HG03280 (cell line): ENCODE data around the gene CELF1.
"Not testable (repeated sequence)": the region's sequence is repeated elsewhere in the genome, so short reads cannot be mapped to it uniquely, and the experiment has no call there.

Experiments
- ATAC-seq: cut with Tn5 transposase; IDR thresholded peaks from one replicate; pipeline ENCODE4 v1.9.1; 2021; ENCODE audit warnings: mild to moderate bottlenecking, moderate library complexity; ENCODE audit not compliant: unreplicated experiment

Gene CELF1

DNA sequence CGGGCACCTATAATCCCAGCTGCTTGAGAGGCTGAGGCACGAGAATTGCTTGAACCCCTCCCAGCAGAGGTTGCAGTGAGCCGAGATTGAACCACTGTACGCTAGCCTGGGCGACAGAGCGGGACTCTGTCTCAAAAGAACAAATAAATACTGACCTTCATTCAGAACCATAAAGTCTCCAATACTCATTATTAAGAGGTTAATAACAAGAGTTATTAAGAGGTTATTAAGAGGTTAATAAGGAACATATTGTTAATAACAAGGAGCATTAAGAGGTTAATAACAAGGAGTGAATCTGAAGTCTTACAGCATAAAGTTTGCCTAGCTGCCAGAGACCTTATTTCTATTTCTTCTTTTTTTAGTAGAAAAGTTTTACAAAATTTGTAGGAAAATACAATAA lies 7.6 kb downstream of the CELF1 start:
- no peak for ATAC-seq

DNA sequence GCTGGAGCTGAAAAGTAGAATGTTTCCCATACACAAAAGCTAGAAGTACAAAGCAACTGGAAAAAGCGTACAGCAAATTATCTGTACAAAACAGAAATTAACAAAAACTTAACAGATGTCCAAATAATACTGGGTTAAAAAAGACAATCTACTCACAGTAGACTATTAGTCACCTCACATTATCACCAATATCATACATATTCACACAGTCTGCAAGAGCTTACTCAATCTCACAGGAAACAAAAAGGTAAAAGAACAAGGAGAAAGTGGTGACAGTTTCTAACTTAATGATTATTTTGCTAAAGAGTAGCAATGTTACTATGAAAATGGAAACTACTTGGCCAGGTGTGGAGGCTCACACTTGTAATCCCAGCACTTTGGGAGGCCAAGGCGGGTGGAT lies 11.9 kb downstream of the CELF1 start:
- ATAC-seq, result no peak

DNA sequence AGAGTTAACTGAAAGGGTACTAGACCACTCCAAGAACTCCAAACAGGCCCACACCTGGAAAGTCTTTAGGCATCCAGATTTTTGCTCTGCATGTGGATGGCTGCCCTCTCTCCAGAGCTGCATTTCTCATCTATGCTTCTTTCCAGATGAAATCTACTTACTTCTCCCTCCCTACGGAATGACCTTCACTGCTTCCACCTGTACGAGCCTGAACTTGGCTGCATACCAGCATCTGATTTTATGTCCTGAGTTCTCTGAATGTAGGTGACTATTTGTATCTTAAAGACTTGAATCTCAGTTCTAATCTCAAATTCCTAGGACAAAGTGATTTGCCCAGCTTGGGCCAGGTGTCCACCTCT lies 13.3 kb downstream of the CELF1 start:
- ATAC-seq, result no peak

DNA sequence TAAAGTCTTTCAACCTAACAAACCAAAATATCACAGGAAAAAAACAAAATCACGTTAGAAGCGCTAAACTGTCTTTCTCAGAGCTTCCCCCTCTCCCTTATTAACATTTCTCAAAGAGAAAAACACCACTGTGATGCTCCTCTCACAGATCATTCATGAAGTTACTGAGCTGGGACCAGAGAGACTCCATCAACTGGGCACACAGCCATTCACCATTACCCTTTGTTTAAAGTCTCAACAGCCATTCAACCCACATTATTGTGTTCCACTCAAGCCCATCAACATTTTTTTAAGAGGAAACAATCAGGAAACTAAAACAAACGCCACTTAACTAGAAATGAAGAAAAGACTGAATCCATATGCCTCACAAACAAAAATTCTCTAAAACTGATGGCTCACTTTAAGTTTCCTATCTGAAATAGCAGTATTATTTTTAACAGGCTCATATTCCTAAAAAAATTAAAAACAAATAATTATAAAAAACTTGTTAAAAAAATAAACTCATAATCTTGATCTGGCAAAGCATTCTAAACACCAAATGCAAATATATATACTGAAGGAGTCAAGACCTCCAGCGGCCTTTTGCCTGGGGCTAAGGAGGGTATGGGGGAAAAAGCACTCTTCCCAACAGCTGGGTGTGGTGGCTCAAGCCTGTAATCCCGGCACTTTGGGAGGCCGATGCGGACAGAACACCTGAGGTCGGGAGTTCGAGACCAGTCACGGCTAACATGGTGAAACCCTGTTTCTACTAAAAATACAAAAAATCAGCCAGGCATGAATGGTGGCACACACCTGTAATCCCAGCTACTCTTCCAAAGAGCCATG lies 14.0 kb downstream of the CELF1 start:
- ATAC-seq, result no peak

DNA sequence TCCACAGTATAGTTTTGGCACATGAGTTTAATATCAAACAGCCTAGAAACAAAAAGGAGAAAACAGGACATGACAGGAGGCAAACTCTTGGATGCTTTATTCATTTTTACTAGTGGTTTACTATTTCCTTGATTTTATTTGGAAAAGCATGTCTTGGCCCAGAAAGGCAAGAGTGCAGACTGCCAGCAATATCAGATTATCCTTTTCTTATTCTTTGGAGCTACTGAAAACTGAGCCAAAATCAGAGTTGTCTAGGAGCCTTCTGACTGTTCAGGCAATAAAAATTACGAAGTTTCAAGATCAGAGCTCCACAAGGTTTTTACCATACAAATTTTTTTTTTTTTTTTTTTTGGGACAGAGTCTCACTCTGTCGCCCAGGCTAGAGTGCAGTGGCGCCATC lies 16.0 kb downstream of the CELF1 start:
- no peak for ATAC-seq

DNA sequence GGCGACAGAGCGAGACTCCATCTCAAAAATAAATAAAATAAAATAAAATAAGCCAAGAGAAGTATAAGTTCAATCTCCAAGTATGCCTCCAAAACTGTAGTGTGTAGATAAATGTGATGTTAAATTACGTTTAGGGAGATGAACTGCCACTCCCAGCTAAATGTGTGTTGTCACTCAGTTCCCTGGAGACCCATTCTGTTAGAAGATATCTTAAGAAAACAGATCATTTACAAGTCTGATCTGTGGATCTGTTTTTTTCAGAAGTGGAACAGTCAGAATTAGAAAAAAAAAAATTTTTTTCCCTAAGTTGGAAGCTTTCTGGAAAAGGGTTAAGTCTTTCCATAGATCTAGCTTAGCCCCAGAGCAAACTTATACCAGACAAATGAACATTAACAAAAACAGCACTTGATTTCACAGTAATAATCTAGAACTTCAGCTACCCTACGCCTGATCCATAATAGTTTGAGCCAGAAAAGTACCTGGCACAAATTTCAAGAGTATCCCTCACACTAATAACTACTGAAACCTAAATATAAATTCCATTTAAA lies 18.2 kb downstream of the CELF1 start:
- no peak for ATAC-seq

DNA sequence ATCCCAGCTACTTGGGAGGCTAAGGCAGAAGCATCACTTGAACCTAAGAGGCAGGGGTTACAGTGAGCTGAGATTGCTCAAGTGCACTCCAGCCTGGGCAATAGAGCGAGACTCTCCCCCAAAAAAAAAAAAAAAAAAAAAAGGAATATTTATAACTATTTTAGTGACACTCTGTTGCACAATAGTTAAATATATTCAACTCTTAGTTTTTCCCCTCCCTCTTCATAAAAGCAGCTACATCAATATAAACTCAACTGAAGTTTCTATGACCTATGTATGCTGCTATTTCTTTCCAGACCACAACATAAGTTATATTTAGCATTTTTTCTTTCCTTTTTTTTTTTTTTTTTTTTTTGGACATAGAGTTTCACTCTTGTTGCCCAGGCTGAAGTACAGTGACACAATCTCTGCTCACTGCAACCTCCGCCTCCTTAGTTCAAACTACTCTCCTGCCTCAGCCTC lies 19.2 kb downstream of the CELF1 start:
- no peak for ATAC-seq

DNA sequence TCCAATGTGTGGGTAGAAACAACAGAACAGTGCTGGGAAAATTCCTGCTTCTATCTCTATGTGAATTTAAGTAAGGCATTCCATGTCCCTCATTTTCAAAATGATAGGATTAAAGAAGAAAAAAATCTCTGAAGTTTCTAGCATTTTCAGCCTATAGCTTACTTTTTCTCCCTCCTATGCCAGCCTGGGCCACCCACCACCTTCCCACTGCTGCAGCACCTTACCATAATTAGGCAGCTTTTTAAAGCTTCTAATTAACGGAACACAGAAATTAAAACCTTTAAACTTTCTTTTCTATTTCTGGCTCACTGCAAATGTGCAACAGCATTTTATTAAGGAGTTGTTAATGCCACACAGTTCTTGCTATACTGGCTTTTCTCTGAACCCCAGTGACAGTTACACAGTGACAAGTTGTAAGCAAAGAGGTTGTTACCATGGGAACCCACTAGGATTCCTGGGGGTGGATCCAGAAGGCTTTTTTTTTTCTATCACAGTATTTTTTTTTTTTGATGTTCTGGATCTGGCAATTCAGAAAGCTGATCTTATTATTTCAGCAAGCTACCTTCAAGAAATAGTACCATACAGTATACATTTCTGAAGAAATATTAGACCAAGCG lies 20.2 kb downstream of the CELF1 start:
- ATAC-seq, result no peak

DNA sequence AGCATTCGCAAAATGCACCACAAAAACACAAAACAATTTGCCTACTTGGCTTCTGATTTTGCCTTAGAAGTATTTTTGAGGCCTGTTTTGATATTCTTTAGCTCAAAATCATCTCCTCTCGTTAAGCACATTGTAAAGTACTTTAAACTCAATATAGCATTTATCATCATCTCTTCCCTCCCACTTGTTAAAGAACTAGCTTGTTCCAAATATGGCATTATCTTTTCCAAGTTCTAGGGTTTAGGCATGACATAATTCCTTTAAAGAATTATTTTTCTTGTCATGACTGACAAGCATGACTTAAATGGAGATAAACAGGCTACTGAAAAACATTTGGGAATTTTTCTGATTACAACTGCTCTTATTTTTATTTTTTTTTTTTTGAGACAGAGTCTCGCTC lies 21.3 kb downstream of the CELF1 start:
- no peak for ATAC-seq

DNA sequence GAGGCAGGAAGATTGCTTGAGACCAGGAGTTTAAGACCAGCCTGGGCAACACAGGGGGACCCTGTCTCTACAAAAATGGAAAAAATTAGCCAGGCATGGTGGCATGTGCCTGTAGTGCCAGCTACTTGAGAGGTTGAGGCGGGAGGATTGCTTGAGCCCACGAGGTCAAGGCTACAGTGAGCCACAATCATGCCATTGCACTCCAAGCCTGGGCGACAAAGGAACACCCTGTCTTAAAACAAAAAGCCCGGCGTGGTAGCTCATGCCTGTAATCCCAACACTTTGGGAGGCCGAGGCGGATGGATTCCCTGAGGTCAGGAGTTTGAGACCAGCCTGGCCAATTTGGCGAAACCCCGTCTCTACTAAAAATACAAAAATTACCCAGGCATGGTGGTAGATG lies 22.2 kb downstream of the CELF1 start:
- not testable (repeated sequence) for ATAC-seq

DNA sequence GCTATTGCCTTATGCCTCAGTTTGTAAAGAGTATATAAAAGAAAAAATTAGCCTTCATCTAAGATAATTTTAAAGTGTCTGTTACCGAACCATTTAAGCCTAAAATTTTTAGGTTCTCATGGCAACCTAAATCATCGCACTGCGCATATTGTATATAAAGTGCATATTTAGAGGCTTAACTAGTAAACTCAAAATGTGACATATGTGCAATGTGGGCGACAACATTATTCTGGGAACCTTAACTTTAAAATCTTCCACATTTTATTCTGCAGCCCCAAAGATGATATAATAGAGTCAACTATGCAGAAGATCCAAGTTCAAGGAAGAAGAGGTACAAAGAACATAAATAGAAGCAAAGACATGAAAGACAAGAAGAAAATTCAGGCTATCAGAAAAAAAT lies 23.0 kb downstream of the CELF1 start:
- no peak for ATAC-seq

DNA sequence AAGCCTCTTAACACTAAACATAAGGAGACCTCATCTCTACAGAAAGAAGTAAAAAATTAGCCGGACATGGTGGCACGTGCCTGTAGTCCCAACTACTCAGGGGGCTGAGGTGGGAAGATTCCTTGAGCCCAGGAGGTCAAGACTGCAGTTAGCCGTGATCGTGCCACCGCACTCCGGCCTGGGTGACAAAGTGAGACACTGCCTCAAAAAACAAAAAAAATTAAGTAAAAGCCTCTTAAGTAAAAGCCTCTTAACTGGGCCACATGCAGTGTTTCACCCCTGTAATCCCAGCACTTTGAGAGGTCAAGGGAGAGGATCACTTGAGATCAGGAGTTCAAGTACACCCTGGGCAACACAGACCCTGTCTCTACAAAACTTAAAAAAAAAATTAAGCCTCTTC lies 25.7 kb downstream of the CELF1 start:
- ATAC-seq, result no peak

DNA sequence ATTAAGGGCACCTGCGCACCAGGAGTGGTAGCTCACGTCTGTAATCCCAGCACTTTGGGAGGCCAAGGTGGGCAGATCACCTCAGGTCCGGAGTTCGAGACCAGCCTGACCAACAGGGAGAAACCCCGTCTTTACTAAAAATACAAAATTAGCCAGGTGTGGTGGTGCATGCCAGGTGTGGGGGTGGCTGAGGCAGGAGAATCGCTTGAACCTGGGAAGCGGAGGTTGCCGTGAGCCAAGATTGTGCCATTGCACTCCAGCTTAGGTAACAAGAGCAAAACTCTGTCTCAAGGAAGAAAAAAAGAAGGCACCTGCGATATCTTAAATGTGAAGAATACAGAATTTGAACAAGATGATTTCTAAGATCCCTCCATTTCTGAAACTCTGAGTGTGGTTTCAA lies 26.9 kb downstream of the CELF1 start:
- ATAC-seq, result not testable (repeated sequence)

DNA sequence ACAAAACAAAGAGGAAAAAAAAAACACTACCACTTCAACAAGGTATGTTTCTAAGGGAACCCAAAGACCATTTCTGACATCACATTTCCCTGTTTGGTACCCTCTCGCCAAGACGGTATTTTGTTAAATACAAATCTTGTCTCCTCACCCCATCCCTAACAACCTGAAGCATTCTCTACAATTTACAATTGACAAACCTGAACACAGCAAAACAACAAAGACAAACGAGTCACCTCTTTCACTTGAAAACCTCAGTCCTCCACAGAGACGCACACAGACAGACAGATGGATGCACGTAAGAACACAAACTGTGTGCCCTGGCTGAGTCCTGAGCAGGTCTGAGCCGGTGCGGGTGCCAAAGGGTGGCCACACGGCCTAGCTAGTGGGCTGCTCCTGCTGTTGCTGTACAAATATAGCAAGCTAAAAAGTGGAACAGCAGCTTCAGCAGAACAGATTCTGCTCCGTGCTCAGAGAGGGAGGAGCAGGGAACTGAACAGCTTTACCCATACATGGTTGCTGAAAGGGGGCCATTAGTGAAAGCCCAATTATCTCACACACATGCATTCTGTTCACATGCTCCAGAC lies 28.5 kb downstream of the CELF1 start:
- no peak for ATAC-seq

DNA sequence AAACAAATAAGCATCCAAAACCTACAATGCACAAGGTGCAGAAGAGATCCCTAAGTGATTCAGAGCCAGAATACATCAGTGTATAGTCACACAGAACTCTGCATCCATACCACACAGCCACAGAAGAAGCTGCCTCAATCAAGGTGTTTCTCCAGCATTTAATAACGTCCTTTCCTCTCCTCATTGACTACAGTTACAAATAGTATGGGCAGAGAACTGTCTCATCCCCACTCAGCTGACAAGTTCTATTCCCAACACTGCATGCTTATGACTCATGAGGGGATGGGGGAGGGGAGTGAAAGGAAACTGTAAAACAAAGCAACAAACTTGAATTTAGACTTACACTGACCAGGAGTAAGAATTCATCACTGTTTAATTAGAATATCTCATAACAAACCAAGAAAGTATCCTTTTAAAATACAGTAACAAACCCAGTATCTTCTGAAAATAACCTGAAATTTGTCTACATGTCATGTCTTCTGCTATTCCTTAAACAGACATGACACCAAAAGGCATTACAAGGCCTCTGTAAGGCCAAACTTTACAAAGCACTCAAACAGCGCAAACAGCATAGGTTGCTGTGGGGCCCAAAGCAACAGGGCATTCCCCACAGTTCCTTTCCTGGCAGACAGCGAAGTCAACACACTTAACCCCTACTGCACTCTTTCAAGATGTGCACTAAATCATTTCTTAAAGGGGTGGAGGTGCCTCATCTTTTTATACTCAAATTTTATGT lies 29.3 kb downstream of the CELF1 start:
- peak; percentile 45 for ATAC-seq

DNA sequence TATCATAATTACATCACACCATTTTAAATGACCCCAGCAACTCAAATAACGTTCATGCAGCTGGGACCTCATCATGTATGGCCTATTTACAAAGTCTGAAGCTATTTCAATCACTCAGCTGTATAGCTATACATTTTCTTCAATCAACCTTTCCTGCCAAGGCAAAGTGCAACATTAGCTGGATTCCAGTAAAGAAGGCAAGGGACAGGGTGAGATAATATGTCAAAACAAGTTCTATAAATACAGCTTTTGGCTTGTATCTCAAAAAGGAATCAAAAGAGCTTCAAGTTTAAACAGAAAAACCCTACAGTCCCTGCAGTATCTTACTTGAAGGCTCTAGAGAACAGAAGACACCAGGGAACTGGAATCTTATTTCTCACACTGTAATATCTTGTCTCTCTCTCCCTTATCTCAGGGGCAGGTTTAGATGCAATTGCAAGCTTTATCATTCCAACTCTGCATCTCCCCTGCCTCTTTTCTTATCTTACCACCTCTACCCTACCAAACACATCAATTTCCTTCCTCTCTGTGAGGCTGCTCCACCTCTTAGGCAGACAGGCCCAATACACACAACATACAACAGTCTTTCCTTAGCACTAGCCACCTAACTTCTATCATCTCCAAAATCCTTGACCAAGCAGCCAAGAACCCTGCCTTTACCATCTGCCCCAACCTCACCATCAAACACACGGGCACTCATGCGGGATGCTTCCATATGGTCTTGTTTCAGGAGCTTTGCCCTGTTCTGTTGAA lies 34.5 kb downstream of the CELF1 start:
- no peak for ATAC-seq

DNA sequence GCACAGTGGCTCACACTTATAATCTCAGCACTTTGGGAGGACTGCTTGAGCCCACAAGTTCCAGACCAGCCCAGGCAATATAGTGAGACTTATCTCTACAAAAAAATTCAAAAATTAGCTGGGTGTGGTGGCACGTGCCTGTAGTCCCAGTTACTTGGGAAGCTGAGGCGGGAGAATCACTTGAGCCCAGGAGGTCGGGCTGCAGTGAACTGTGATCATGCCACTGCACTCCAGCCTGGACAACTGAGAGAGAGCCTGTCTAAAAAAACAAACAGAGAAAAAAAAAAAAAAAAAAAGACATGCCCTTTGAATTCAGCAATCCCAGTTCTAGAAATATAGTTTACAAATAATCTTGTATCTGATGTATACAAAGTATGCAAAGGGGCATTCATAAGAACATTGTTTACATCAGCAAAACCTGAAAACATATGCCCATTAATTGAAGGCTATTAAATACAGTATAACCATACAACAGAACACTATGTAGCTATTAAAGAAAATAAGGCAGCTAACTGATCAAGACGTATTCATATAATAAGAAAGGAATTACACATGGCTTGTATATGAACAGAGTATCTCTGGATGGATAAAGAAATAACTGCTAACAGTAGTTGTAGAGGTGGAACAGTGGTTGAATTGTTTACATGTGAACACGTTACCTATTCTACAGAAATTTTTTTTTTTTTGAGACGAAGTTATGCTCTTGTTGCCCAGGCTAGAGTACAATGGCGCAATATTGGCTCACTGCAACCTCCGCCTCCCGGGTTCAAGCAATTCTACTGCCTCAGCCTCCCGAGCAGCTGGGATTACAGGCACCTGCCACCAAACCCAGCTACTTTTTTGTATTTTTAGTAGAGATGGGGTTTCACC lies 35.7 kb downstream of the CELF1 start:
- ATAC-seq, result no peak

DNA sequence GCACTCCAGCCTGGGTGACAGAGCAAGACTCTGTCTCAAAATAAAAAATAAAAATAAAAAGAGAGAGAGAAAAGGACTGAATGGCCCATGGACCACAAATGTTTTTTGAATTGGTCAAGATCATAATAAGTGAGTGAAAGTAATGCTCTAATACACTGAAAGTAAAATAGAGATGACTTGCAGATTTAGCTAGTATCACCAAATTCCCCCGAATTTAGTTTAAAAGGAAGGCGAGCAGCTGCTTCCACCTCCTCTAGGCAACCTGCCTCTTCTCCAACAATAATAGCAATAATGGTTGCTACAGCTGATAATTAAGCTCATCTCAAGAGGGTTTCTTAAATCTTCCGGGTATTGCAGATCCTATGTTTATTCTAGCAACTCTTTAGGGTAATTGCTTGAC lies 36.8 kb downstream of the CELF1 start:
- no peak for ATAC-seq

DNA sequence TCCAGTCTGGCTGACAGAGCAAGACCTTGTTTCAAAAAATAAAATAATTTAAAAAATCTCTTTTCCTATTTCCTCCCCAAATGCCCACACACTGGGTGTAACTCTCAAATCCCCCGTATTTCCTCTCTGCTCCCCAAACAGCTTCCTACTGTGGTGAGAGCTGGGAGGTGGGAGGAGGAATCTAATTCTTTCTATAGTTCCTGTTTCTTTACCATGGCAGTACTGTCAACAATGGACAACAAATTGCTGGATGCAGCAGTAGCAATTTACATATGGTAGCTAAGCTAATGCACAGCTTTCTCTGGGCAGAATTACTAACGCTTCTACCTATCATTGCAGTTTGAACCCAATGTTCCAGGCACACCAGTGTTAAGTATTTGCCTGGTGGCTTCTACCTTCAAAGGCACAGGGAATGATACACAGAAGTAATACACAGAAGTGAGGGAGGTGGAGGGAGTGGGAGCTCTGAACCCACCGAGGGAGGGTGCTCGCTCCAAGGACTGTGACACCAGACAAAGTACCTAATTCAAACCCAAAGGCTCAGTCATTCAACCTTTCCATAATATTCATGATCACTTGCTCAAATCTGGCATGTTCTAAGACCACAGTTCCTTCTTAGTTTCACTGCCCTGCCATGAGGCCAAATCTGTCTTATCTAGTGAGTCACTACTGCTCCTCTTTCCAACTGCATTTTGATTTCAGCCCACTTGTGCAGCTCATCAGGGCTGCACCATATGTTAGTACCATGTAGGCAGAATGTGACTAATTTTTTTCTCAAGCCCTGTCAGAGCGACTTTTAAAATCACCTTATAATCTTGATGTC lies 37.9 kb downstream of the CELF1 start:
- ATAC-seq, result no peak
